ENCODE results near the gene GMCL2. TPM values are rescaled to one million over a fixed set of nuclear protein-coding genes. Genes with fewer than 3 reads are reported as not detected.

GMCL2 gene
- total and polyA plus RNA-seq, 8 donors = 0.06 TPM; not detected in 7

DNA sequence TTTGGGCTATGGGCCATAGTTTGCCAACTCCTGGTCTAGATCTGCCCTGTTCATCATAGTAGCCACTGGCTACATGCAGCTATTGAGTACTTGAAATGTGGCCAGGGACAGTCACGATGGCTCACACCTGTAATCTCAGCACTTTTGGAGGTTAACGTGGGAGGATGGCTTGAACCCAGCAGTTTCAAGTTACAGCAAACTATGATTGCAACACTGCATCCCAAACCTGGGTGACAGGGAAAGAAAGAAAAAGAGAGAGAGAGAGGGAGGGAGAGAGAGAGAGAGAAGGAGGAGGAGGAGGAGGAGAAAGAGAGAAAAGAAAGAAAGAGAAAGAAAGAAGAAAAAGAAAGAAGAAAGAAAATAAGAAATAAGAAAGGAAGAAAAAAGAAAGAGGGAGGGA is 5.1 kb upstream of the GMCL2 start:
- no peaks in the 10 kb centered on the region for H3K4me1 ChIP-seq
- ATAC-seq = no peak
- H3K27me3 ChIP-seq = peaks cover 0 to 21% of the 10 kb centered on the region in 2 donors
- H3K4me3 ChIP-seq = no peak overlapping the region
- TF ChIP-seq, protein P1, sequence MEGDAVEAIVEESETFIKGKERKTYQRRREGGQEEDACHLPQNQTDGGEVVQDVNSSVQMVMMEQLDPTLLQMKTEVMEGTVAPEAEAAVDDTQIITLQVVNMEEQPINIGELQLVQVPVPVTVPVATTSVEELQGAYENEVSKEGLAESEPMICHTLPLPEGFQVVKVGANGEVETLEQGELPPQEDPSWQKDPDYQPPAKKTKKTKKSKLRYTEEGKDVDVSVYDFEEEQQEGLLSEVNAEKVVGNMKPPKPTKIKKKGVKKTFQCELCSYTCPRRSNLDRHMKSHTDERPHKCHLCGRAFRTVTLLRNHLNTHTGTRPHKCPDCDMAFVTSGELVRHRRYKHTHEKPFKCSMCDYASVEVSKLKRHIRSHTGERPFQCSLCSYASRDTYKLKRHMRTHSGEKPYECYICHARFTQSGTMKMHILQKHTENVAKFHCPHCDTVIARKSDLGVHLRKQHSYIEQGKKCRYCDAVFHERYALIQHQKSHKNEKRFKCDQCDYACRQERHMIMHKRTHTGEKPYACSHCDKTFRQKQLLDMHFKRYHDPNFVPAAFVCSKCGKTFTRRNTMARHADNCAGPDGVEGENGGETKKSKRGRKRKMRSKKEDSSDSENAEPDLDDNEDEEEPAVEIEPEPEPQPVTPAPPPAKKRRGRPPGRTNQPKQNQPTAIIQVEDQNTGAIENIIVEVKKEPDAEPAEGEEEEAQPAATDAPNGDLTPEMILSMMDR (IDR thresholded peaks at IDR 0.05) = no peak
- intact Hi-C loops (cut with DNase I) = no loop called here
- H3K36me3 ChIP-seq = no peaks in the 10 kb centered on the region
- H3K9me3 ChIP-seq = no peaks in the 10 kb centered on the region
- DNase-seq = no peak
- no peak overlapping the region for H3K27ac ChIP-seq

DNA sequence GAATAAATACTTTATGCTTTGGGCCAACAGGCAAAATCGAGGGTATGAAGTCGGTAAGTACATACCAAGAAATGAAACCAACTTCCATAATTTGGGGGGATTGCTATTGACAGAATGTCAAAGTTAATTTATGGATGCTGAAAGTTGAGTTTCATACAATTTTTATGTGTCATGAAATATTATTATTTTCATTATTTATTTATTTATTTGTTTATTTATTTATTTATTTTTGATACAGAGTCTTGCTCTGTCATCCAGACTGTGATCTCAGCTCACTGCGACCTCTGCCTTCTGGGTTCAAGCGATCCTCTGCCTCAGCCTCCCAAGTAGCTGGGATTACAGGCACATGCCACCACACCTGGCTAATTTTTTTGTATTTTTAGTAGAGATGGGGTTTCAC is 4.5 kb upstream of the GMCL2 start:
- TF ChIP-seq, protein P1 (IDR thresholded peaks at IDR 0.05) = no peak
- DNase-seq (no peak), ATAC-seq (no peak)
- H3K4me1 ChIP-seq = no peaks in the 10 kb centered on the region
- H3K9me3 ChIP-seq = no peaks in the 10 kb centered on the region
- H3K36me3 ChIP-seq = no peaks in the 10 kb centered on the region
- H3K27ac ChIP-seq = no peak overlapping the region
- H3K4me3 ChIP-seq = no peak overlapping the region
- H3K27me3 ChIP-seq = peaks cover 0 to 21% of the 10 kb centered on the region in 2 donors
- intact Hi-C loops (cut with DNase I) = no loop called here

DNA sequence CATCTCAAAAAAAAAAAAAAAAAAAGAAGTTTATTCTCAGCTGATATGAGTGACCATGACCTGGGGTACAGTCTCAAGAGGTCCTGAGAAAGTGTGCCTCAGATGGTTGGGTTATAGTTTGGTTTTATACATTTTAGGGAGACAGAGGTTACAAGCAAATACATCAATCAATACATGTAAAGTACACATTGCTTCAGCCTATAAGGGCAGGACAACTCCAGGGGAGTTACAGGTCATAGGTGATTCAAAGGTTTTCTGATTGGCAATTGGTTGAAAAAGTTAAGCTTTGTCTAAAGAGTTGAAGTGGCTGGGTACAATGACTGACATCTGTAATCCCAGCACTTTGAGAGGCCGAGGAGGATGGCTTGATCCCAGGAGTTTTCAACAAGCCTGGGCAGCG is 2.3 kb upstream of the GMCL2 start:
- no peaks in the 10 kb centered on the region for H3K36me3 ChIP-seq
- no peaks in the 10 kb centered on the region for H3K9me3 ChIP-seq
- H3K4me1 ChIP-seq = no peaks in the 10 kb centered on the region
- H3K27ac ChIP-seq = no peak overlapping the region
- peaks cover 0 to 12% of the 10 kb centered on the region in 2 donors for H3K27me3 ChIP-seq
- no peak for DNase-seq
- H3K4me3 ChIP-seq = no peak overlapping the region
- intact Hi-C loops (cut with DNase I) = no loop called here
- TF ChIP-seq, protein P1 (IDR thresholded peaks at IDR 0.05) = no peak
- ATAC-seq = no peak

DNA sequence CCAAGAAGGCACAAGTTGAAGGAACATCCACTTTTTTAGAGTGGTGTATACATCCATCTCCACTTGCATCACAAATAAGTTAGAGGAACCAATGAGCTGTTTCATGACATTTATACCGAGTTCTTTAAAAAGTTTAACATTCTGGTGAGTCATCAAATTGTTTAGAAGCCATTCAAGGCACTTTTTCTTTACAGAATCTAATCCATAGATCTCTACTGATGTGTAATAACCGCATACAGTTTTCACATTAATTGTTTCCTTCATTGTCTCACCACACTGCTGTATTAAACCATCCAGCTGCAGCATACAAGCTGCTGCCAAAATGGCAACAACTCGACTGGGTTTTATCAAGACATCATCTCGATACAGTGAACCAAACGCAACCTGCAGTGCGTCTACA is 744 bp downstream of the GMCL2 start:
- H3K9me3 ChIP-seq = no peaks in the 10 kb centered on the region
- peaks cover 0 to 6% of the 10 kb centered on the region in 2 donors for H3K4me1 ChIP-seq
- H3K27me3 ChIP-seq = no peaks in the 10 kb centered on the region
- no peaks in the 10 kb centered on the region for H3K36me3 ChIP-seq
- TF ChIP-seq, protein P1 (IDR thresholded peaks at IDR 0.05) = no peak
- no peak overlapping the region for H3K27ac ChIP-seq
- ATAC-seq (no peak), DNase-seq (no peak)
- H3K4me3 ChIP-seq = no peak overlapping the region
- intact Hi-C loops (cut with DNase I) = no loop called here

DNA sequence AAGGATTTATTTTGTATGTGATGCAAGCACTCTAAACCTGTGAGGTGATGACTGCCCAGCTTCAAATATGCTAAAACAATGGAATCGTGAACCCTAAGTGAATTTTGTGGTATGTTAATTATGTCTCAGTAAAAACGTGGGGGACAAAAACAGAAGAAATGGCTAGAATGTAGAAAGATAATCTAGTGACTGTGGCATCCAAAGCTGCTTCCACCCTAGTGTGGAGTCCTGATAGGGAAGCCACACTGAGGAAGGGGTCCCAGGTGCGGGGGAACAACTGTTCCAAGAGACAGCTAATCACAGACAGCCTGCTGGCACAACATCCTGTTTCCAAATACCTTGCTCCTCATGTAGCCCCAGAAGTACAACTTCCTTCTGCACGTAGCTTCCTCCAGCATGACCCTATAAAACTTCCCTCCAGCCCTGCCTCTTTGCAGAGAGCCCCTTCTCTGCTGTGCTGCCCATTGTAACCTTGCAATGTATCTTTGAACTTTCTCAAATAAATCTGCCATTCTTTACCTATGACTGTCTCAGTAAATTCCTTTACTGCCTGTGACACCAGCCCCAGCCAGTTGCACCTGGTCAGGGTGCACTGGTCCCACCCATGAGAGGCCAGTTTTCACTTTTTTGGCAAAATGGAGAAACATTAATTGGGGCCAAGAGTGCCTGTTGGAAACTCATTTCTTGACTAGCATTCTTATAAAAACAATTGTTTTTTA is 4.9 kb downstream of the GMCL2 start:
- Histone ChIP-seq H3K4me3 (no peak overlapping the region), H3K36me3 (no peaks in the 10 kb centered on the region), H3K27ac (no peak overlapping the region), H3K9me3 (no peaks in the 10 kb centered on the region), H3K27me3 (no peaks in the 10 kb centered on the region), H3K4me1 (peaks cover 0 to 6% of the 10 kb centered on the region in 2 donors)
- DNase-seq (no peak), ATAC-seq (no peak)
- TF ChIP-seq, protein P1 (IDR thresholded peaks at IDR 0.05) = no peak
- intact Hi-C loops (cut with DNase I) = no loop called here
